Spleen (tissue), 7 donors: Measurements from ENCODE around the gene PDAP1.

Source experiments
- CTCF ChIP-seq, 11 experiments: fragments of 200-600 bp in 7 of 11; fragments of 450-650 bp in 4 of 11; sonication (generic) in 4 of 11; IDR thresholded peaks in 8 of 11; conservative IDR thresholded peaks in 3 of 11; 1 replicate in 7 of 11; 2 replicates in 4 of 11; pipeline versions ENCODE4 v1.4.0 to v1.8.0; 2016 to 2021; ENCODE audit warnings: antibody characterized with exemption in 11 of 11, inconsistent platforms in 4 of 11, mild to moderate bottlenecking in 1 of 11
- POLR2A ChIP-seq, 3 donors: fragments of 450-650 bp; IDR thresholded peaks; one replicate each; pipeline ENCODE4 v1.5.1; 2017; ENCODE audit warnings: antibody characterized with exemption in 3 of 3, mild to moderate bottlenecking in 1 of 3
- donor health status: DM: no; HTN: no; CAD: no; lungs with moderate emphysema.
- donor health status: DM: no; HTN: no; CAD: no.
- donor health status: DM: no; HTN: no; CAD: no.

- TF ChIP-seq CTCF (IDR thresholded peaks at IDR 0.05 in 8 of 11, conservative IDR thresholded peaks at IDR 0.05 in 3 of 11) (no peak), POLR2A (IDR thresholded peaks at IDR 0.05) (no peak)
Measured at GRCh38 chr7:99453105-99453504, 44.7 kb upstream of the PDAP1 start.
